Right lobe of liver (tissue), 4 donors: Measurements from ENCODE around the gene C11orf68.

Source experiments
- CTCF ChIP-seq, 4 donors: fragments of 200-600 bp in 3 of 4; fragments of 450-650 bp in 1 of 4; IDR thresholded peaks; one replicate each; pipeline versions ENCODE4 v1.5.1 to v1.8.0; 2016 to 2022; ENCODE audit warnings: antibody characterized with exemption in 4 of 4, mild to moderate bottlenecking in 2 of 4
- POLR2A ChIP-seq: fragments of 450-650 bp; IDR thresholded peaks from one replicate; pipeline ENCODE4 v1.6.1; 2017; ENCODE audit warnings: antibody characterized with exemption, mild to moderate bottlenecking
- donor health status: DM: no; HTN: no; CAD: no.
- donor health status: DM: no; HTN: no; CAD: no.
- donor health status: DM: no; HTN: yes; CAD: no.

DNA sequence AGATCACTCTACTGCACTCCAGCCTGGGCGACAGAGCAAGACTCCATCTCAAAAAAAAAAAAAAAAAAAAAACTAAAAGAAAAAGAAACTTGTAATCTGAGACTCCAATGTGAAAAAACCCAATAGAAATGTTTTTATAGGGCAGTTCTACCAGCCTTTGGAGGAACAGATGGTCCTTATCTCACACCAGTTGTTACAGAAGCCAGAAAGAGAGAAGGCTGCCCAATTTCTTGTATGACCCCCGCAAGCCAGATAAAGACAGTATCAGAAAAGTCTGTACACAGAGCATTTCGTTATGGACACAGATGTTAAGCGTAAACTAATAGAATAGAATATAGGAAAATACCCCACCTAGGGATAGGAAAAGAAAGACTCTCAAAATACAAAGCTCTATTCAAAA, 15.2 kb upstream of the C11orf68 start:
- TF ChIP-seq CTCF (IDR thresholded peaks at IDR 0.05) (no peak), POLR2A (no peak)
